RWPE1 (cell line): ENCODE results near the gene CEP41.

Source experiments
- CTCF ChIA-PET: fragments of 350-600 bp; sonication (Branson Sonifier 250); formaldehyde crosslinking; extraction: SDS; loops from one replicate; lab custom pipeline; 2021; lab: Yijun Ruan, JAX
- POLR2A ChIA-PET: fragments of 400-600 bp; formaldehyde crosslinking; extraction: SDS; loops from one replicate; lab custom pipeline; 2020; ENCODE audit warnings: antibody characterized with exemption; ENCODE audit not compliant: low non-redundant PET; lab: Yijun Ruan, JAX
- DNase-seq: peaks from one replicate; pipeline ENCODE4 v3.0.0; 2012; ENCODE audit warnings: low spot score
- H3K27ac ChIP-seq: fragments of 450-650 bp; 2 replicates; pipeline ENCODE4 v1.5.1; 2017
- TF ChIP-seq, protein P1 (sequence below): fragments of 450-650 bp; conservative IDR thresholded peaks from 2 replicates; pipeline ENCODE4 v1.5.1; 2017; ENCODE audit warnings: low read depth, mild to moderate bottlenecking

The CEP41 gene

GRCh38 chr7:130444751-130445407, 4.1 kb upstream of the CEP41 start:
- TF ChIP-seq, protein P1, sequence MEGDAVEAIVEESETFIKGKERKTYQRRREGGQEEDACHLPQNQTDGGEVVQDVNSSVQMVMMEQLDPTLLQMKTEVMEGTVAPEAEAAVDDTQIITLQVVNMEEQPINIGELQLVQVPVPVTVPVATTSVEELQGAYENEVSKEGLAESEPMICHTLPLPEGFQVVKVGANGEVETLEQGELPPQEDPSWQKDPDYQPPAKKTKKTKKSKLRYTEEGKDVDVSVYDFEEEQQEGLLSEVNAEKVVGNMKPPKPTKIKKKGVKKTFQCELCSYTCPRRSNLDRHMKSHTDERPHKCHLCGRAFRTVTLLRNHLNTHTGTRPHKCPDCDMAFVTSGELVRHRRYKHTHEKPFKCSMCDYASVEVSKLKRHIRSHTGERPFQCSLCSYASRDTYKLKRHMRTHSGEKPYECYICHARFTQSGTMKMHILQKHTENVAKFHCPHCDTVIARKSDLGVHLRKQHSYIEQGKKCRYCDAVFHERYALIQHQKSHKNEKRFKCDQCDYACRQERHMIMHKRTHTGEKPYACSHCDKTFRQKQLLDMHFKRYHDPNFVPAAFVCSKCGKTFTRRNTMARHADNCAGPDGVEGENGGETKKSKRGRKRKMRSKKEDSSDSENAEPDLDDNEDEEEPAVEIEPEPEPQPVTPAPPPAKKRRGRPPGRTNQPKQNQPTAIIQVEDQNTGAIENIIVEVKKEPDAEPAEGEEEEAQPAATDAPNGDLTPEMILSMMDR = no peak
- no peak overlapping the region for H3K27ac ChIP-seq
- ChIA-PET CTCF (no interaction called here), POLR2A (no interaction called here)
- no peak for DNase-seq

DNA sequence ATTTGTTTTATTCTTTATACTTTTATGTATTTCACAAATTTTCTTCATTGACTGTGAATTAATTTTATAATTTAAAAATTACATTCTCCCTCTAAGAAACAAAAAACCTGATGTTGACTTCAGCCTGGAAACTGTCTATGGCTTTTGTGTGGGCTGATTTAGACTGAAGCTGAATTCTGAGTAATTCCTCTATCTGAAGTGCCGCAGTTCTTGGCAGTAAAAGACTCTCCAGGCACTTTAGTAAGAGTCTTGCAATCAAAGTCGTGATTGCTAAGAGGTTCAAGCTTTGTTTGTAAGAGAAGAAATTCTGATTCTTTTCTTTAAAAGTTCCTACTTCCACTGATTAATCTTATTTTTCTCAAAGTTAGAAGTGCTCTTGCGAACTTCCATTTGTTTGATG, 3.4 kb upstream of the CEP41 start:
- no peak overlapping the region for H3K27ac ChIP-seq
- TF ChIP-seq, protein P1 = no peak
- CTCF ChIA-PET = no interaction called here
- DNase-seq = no peak
- POLR2A ChIA-PET = no interaction called here

- TF ChIP-seq, protein P1 = no peak
- ChIA-PET CTCF (no interaction called here), POLR2A (no interaction called here)
- no peak overlapping the region for H3K27ac ChIP-seq
- no peak for DNase-seq
Observed at GRCh38 chr7:130442601-130443000, 1.8 kb upstream of the CEP41 start.

DNA sequence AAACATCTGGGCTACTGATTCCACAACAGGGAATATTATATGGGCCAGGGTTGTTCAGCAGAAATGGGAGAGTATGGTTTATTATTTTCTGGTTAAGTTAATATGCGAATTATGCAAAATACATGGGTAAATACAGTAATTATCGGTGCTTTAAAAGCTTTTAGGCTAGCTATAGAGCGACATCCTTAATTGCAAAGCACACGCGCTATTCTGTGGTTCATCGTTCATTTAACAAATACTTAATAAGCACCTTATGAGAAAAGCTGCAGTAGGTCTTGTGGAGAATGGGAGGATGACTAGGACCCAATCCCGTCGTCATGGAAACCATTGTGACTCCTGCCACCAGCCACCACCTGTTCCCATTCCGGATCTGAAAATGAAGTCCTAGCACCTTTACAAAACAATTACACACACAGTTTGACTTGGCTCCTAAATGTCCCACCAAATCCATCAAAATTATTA, 623 bp upstream of the CEP41 start:
- CTCF ChIA-PET = interaction anchor here (0.9 kb wide), 1 partner anchor 20 kb away, joined by 3 read pairs; no protein-coding TSS in a partner anchor
- no peak for DNase-seq
- POLR2A ChIA-PET = no interaction called here
- H3K27ac ChIP-seq = peak overlapping the region; percentile 88
- TF ChIP-seq, protein P1 = no peak

GRCh38 chr7:130436253-130436652, 4.6 kb downstream of the CEP41 start:
- TF ChIP-seq, protein P1 = no peak
- H3K27ac ChIP-seq = no peak overlapping the region; the same call in 1 of the 2 replicates
- CTCF ChIA-PET = interaction anchor here (0.6 kb wide), 1 partner anchor 43 kb away, joined by 3 read pairs; no protein-coding TSS in a partner anchor
- no peak for DNase-seq
- POLR2A ChIA-PET = no interaction called here

- peak overlapping the region; percentile 38; the same call in 1 of the 2 replicates for H3K27ac ChIP-seq
- TF ChIP-seq, protein P1 = no peak
- DNase-seq = no peak
- POLR2A ChIA-PET = no interaction called here
- CTCF ChIA-PET = no interaction called here
Observed at GRCh38 chr7:130435311-130435854, 5.4 kb downstream of the CEP41 start.
